PFSK-1 (cell line): ENCODE data around the gene HIC1.

Source experiments
- POLR2AphosphoS5 ChIP-seq: IDR thresholded peaks from 2 replicates; pipeline ENCODE4 v1.6.1; 2012; ENCODE audit warnings: low read depth, mild to moderate bottlenecking, control low read depth, low read length, moderate library complexity
- TAF1 ChIP-seq: IDR thresholded peaks from 2 replicates; pipeline ENCODE4 v1.6.1; 2012; ENCODE audit warnings: low read length, control low read depth, borderline replicate concordance; ENCODE audit not compliant: insufficient read depth

DNA sequence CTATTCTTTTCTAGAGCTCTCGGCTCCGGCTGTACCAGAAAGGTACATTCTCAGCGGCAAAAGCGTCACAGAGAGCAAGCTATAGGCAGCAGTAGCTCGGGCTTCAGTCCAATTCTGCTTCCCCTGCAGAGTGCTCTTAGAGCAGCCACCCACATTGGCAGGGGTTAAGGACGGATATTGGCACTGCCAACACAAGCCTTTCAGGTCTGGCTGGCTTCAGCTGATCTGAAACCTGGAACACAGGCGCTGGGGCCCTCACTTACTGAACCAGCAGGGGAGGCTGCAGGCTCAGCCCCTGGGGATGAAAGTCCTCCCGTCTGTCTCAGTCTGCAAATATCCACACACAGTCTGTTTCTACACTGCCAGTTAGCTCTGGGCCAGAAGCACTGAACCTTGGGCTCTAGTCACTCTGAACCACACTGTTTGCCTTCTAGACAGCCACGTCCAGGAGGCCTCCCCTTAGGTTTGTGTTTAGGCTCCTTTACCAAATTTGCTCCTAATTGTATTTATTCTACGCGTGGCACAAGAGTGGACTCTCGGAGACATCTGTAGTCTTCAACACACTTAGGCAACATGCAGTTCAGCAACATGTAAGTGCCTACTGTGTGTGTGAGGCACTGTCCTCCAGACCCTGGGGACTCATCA lies 40.1 kb downstream of the HIC1 start:
- no peak for TF ChIP-seq TAF1
- TF ChIP-seq POLR2AphosphoS5: no peak
